ENCODE results near the gene PLLP. TPM values are rescaled to one million over a fixed set of nuclear protein-coding genes. Genes with fewer than 3 reads are reported as not detected.

The PLLP gene
- total and polyA plus RNA-seq, 12 donors: 1.0 to 10.0 (median 2.7) TPM

DNA sequence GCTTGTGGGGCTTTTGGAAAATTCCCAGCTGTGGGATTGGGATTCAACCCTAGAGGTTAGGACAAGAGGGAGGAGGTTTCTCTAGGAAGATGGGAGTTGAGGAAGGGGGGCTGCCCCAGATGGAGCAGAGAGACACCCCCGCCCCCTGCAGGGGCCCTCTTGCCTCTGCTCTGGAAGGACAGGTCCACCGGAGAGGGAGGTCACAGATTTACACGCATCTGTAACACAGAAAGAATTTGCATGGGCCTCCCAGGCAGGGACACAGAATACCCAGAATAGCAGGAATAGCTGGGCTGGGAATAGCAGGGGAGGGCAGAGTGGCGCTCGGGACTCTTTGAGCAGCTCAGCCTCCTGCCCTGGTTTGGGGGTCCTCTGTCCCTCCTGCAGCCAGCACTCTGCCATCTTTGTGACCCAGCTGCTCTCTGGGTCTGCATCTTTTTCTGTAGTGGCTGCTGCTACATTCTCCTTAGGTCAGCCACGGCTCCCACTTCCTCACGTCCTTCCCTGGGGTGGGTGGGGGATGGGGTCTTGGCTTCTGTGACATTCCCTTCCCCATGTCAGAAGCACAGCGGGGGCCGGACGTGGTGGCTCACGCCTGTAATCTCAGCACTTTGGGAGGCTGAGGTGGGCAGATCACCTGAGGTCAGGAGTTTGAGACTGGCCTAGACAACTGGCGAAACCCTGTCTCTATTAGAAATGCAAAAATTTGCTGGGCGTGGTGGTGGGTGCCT lies 33.9 kb upstream of the PLLP start:
- Histone ChIP-seq H3K9me3 (replicated peaks in 1 of 3) (no peaks in the 10 kb centered on the region), H3K4me3 (no peak overlapping the region), H3K4me1 (replicated peaks in 1 of 2) (peaks cover 0 to 8% of the 10 kb centered on the region in 2 donors), H3K27ac (no peak overlapping the region), H3K27me3 (no peaks in the 10 kb centered on the region), H3K36me3 (replicated peaks in 1 of 2) (no peaks in the 10 kb centered on the region)
- peak in 2 of 7 donors; percentile 15 to 31 for DNase-seq
- 59 to 77% (median 73%) methylated on average over 8 to 13 of the region's 13 CpGs for WGBS, 4 donors
- intact Hi-C loops (cut with DNase I): no loop called here
- no peak for TF ChIP-seq POLR2A (IDR thresholded peaks at IDR 0.05)
- TF ChIP-seq, protein P1, sequence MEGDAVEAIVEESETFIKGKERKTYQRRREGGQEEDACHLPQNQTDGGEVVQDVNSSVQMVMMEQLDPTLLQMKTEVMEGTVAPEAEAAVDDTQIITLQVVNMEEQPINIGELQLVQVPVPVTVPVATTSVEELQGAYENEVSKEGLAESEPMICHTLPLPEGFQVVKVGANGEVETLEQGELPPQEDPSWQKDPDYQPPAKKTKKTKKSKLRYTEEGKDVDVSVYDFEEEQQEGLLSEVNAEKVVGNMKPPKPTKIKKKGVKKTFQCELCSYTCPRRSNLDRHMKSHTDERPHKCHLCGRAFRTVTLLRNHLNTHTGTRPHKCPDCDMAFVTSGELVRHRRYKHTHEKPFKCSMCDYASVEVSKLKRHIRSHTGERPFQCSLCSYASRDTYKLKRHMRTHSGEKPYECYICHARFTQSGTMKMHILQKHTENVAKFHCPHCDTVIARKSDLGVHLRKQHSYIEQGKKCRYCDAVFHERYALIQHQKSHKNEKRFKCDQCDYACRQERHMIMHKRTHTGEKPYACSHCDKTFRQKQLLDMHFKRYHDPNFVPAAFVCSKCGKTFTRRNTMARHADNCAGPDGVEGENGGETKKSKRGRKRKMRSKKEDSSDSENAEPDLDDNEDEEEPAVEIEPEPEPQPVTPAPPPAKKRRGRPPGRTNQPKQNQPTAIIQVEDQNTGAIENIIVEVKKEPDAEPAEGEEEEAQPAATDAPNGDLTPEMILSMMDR (IDR thresholded peaks at IDR 0.05): no peak

- no peaks in the 10 kb centered on the region for H3K36me3 ChIP-seq (replicated peaks in 1 of 2)
- H3K27ac ChIP-seq: peak overlapping the region in 2 of 5 donors; percentile 18 to 28
- H3K4me1 ChIP-seq (replicated peaks in 1 of 2): peaks cover 0 to 8% of the 10 kb centered on the region in 2 donors
- intact Hi-C loops (cut with DNase I): no loop called here
- 55 to 83% (median 71%) methylated on average over 3 of the region's 3 CpGs for WGBS, 4 donors
- H3K4me3 ChIP-seq: no peak overlapping the region
- H3K9me3 ChIP-seq (replicated peaks in 1 of 3): no peaks in the 10 kb centered on the region
- DNase-seq: peak in 5 of 7 donors; percentile 23 to 64 (median 40)
- no peaks in the 10 kb centered on the region for H3K27me3 ChIP-seq
- no peak for TF ChIP-seq POLR2A (IDR thresholded peaks at IDR 0.05)
- TF ChIP-seq, protein P1 (IDR thresholded peaks at IDR 0.05): no peak
These were observed 32.0 kb upstream of the PLLP start for GRCh38 chr16:57316390-57317017.

- TF ChIP-seq, protein P1 (IDR thresholded peaks at IDR 0.05): no peak
- TF ChIP-seq POLR2A (IDR thresholded peaks at IDR 0.05): no peak
- Histone ChIP-seq H3K27me3 (no peaks in the 10 kb centered on the region), H3K27ac (no peak overlapping the region), H3K4me3 (no peak overlapping the region), H3K4me1 (replicated peaks in 1 of 2) (peaks cover 0 to 8% of the 10 kb centered on the region in 2 donors), H3K36me3 (replicated peaks in 1 of 2) (no peaks in the 10 kb centered on the region), H3K9me3 (replicated peaks in 1 of 3) (no peaks in the 10 kb centered on the region)
- whole genome bisulfite sequencing, 4 donors: 53 to 66% (median 60%) methylated on average over 7 of the region's 7 CpGs
- intact Hi-C loops (cut with DNase I): no loop called here
- peak in 2 of 7 donors; percentile 13 to 50 for DNase-seq
These were observed 30.9 kb upstream of the PLLP start for GRCh38 chr16:57315416-57315815.

DNA sequence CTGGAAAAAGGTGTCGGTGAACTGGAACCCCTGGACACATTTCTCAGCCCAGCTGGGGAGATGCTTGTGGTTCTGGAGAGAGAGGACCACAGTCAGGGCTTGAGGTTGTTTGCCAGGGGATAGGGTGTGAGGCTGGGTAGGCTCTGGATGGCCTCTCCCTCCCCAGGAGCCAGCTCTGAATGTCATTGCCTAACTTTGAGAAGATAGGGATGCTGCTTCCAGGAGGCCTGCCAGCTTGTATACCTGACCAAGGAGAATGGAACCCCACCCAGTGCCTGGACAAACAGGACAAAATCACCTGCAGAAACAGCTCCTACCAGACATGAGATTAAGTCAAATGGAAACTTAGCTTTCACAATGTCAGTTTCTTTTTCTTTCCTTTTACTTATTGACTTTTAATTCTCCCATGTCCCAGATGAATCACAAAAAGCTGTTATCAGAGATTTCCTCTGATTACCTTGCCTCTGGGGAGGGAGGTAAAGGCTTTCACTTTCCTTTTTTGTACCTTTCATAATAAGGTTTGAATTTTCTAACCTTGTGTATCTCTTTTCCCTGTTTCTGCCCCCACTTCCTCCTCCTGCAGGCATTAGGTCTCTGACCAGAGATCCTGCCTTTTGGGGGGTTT lies 29.8 kb upstream of the PLLP start:
- H3K4me1 ChIP-seq (replicated peaks in 1 of 2): peaks cover 0 to 8% of the 10 kb centered on the region in 2 donors
- H3K9me3 ChIP-seq (replicated peaks in 1 of 3): no peaks in the 10 kb centered on the region
- intact Hi-C loops (cut with DNase I): no loop called here
- H3K27ac ChIP-seq: no peak overlapping the region
- no peaks in the 10 kb centered on the region for H3K27me3 ChIP-seq
- H3K4me3 ChIP-seq: no peak overlapping the region
- peak in 2 of 7 donors; percentile 13 to 33 for DNase-seq
- 81 to 89% (median 83%) methylated on average over 1 of the region's 1 CpG for WGBS, 4 donors
- no peak for TF ChIP-seq POLR2A (IDR thresholded peaks at IDR 0.05)
- TF ChIP-seq, protein P1 (IDR thresholded peaks at IDR 0.05): no peak
- H3K36me3 ChIP-seq (replicated peaks in 1 of 2): no peaks in the 10 kb centered on the region
